Endometrial microvascular endothelial cells (primary cell): Measurements from ENCODE around the gene FGFRL1. TPM values are rescaled to one million over a fixed set of nuclear protein-coding genes. Genes with fewer than 3 reads are reported as not detected.

Experiments
- in situ Hi-C: cut with HindIII; loops from 2 replicates; pipeline ENCODE4 v1.10.0; 2017; ENCODE audit warnings: low sequenced_read_pairs, low pct_unique_long_range_greater_than_20kb; ENCODE audit errors: inconsistent ontology term
- total RNA-seq: library from RNA; depleted of rRNA; stranded (reverse); fragments of >200 nt; gene quantifications from one replicate; pipeline ENCODE4 v1.2.3, GENCODE V29; 2015; ENCODE audit errors: inconsistent ontology term

FGFRL1 gene
- total RNA-seq, 1 donor from 2014 or later, result 11.9 TPM

GRCh38 chr4:1018147-1019020, 7.0 kb downstream of the FGFRL1 start:
- in situ Hi-C loops, result no loop called here

DNA sequence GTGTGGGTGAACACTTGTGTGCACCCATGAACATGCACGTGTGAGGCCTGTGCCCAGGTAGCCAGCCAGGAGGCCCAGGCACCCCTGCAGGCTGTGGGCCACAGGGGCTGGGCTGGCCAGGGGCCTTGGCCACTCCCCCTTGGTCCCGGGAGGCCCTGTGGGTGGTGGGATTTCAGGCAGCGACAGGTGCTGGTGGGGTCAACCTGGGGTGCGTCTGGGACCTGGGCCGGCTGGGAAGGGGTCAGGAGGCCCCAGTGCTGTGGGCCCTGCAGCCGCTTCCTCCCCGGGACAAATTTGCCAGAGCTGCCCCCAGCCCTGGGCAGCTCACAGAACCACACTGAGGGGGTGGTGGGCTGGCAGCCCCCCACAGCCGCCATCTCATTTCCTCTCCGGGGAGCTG, 7.9 kb downstream of the FGFRL1 start:
- in situ Hi-C loops, result no loop called here

DNA sequence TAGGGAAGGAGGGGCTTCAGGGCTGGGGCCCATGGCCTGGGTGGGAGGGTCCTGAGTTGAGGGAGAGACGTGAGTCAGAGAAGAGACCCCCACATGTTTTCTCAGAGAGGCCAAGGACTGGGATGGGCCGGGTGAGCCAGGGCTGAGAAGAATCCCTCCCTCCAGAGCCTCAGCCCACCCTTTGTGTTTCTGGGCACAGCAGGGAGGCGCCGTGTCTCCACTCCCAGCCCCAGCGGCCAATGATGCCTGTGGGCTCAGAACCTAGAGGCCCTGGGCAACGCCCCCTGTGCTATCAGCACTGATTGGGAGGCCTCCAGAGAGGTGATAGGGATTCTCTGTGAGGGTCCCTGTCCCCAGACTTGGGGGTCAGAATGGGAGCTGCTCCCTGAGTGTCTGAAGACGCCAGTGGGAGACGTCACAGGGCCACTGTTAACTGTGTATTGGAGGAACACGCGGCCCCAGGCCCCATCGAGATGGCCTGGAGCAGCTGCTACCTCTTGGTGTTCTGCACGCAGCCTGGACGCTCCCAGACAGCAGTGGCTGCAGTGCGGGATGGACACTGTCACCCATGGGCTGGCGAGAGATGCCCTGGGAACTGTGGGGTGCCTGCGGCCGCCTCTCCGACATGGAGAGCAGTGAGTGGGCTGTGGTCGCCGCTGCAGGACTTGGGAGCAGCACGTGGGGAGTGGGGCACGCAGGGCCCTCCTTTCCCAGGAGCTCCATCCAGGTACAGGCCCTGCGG, 8.5 kb downstream of the FGFRL1 start:
- in situ Hi-C loops, result no loop called here

GRCh38 chr4:1021386-1022050, 10.1 kb downstream of the FGFRL1 start:
- in situ Hi-C loops, result no loop called here

GRCh38 chr4:1022051-1022738, 10.8 kb downstream of the FGFRL1 start:
- in situ Hi-C loops, result no loop called here

GRCh38 chr4:1022739-1023066, 11.3 kb downstream of the FGFRL1 start:
- in situ Hi-C loops, result no loop called here

- in situ Hi-C loops, result no loop called here
Measured at GRCh38 chr4:1023075-1023640, 11.7 kb downstream of the FGFRL1 start.

- in situ Hi-C loops, result no loop called here
Measured at GRCh38 chr4:1023895-1024740, 12.7 kb downstream of the FGFRL1 start.

- in situ Hi-C loops, result no loop called here
Measured at GRCh38 chr4:1024882-1025545, 13.6 kb downstream of the FGFRL1 start.

DNA sequence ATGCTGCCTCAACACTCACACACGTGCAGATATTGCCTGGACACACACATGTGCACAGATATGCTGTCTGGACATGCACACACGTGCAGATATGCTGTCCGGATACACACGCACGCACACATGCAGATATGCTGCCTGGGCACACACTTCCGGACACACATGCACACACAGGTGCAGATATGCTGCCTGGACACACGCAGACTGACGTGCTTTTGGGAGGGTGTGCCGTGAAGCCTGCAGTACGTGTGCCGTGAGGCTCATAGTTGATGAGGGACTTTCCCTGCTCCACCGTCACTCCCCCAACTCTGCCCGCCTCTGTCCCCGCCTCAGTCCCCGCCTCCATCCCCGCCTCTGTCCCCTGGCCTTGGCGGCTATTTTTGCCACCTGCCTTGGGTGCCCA, 14.7 kb downstream of the FGFRL1 start:
- in situ Hi-C loops, result no loop called here

GRCh38 chr4:1027219-1027914, 15.9 kb downstream of the FGFRL1 start:
- in situ Hi-C loops, result no loop called here

GRCh38 chr4:1027915-1028238, 16.5 kb downstream of the FGFRL1 start:
- in situ Hi-C loops, result no loop called here

DNA sequence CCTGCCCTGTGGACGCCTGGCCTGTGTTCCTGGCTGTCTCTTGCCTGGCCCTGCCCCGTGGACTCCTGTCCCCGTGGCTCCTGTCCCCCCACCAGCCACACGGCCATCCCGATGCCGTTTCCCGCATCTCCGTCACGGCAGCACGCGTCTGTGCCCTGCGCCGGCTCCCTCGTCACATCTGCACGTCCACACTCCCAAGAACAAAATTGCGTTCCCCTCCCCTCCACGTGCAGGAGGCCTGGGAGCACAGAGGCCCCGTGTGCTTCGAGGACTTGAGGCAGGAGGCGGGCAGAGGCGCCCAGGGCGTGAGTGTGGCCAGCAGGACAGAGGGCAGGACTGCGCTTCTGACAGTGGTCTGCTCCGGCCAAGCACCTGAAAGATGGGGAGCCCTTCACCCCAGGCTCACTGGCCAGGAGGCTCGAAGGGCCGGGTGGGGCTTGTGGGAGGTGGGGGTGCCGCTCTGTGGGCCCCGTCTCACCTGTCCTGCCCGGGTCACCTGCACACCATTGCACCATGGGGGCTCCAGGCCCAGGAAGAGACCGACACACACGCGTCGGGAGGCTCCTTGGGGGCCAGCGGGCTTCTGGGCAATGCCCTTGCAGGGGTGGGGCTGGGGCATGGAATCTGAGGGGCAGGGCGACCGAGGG, 17.3 kb downstream of the FGFRL1 start:
- in situ Hi-C loops, result no loop called here

DNA sequence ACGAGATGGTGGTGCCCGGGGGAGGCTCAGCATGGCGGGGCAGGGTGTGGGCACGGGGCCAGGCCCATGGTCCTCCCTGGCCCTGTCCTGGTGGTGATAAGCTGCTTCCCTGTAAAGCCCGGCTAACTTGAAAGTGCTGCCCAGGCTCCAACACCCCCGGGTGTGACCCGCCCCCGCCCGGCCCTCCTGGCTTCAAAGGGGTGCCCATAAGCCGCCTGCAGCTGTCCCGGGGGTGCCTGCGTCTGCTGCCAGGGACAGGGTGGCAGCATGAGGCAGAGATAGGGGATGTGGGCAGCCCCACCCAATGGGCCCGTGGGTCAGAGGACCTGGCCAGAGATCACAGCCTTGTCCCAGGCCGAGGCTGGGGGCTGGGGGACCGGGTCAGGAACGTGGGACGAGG, 18.1 kb downstream of the FGFRL1 start:
- in situ Hi-C loops, result no loop called here

DNA sequence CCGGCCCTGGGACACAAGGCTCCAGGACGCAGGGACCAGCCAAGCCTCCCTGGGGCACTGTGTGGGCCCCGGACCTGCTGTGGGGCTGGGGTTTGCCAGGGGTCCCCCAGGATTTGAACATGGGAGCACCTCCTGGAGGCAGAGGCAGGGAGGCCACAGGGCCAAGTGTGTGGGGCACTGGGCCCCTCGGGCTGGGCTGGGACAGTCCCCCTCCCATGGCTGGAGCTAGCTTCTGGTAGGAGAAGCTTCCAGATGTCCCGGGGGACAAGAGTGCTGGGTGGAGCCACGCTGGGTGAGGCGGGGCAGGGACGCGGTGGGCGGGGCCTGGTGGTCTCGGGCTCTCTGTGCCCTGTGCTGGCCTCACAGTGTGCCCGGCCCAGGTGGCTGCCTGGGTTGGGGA, 18.6 kb downstream of the FGFRL1 start:
- in situ Hi-C loops, result no loop called here

DNA sequence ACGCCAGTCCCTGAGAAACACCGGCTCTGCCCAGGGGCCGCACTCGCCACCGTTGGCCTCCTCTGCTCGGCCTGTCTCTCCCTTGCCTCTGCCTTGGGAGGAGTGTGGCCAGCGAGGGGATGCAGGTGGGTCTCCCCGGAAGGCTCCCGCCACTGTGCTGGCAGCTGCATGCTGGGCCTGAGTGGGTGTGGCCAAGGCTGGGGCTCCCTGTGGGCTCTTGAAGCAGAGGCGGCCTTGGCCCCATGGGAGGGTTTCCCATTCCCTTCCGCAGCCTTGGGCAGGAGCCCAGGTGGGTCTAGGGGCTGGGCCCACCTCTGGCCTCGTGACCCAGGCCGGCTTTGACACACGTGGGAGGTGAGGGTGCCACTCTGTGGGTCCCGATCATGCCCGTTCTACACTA, 19.1 kb downstream of the FGFRL1 start:
- in situ Hi-C loops, result no loop called here

DNA sequence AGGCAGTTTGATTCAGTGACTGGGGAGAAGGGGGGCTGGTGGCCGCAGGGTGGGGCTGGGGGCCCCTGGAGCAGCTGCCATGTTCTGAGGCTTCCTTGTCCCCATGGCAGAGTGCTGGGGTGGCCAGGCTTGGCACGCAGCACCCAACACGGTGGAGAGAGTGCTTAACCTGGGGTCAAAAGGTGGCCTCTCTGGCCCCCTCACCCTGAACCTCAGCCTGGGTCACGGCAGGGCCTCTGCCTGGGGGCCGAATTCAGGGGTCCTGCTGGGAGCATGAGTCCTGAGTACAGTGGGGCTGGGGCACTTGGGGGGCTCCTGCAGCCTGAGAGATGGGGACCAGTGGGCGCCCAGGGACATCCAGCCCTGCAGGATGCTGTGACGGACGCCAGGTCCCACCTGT, 19.9 kb downstream of the FGFRL1 start:
- in situ Hi-C loops, result no loop called here
